Colonic mucosa (tissue), 4 donors: ENCODE data around the gene SMPD3. TPM values are rescaled to one million over a fixed set of nuclear protein-coding genes. Genes with fewer than 3 reads are reported as not detected.

Source experiments
- DNase-seq: peaks from one replicate; pipeline ENCODE4 v3.0.0-alpha.2; 2020
- H3K27ac ChIP-seq: fragments of 200-600 bp; one replicate; pipeline ENCODE4 v1.8.0; 2021
- H3K27me3 ChIP-seq: fragments of 200-600 bp; one replicate; pipeline ENCODE4 v1.8.0; 2021
- H3K36me3 ChIP-seq: fragments of 200-600 bp; one replicate; pipeline ENCODE4 v1.8.0; 2021
- H3K4me1 ChIP-seq: fragments of 200-600 bp; one replicate; pipeline ENCODE4 v1.8.0; 2021; ENCODE audit warnings: mild to moderate bottlenecking
- H3K4me3 ChIP-seq: fragments of 200-600 bp; one replicate; pipeline ENCODE4 v1.8.0; 2021
- H3K9ac ChIP-seq, 2 donors: one replicate each; pipeline ENCODE4 v1.7.0; 2013; ENCODE audit warnings: control low read depth in 2 of 2, low read depth in 2 of 2, low read length in 2 of 2
- H3K9me3 ChIP-seq: fragments of 200-600 bp; one replicate; pipeline ENCODE4 v1.8.0; 2021
- intact Hi-C: fragments of 100-400 bp; cut with DNase I; formaldehyde crosslinking; loops from one replicate; pipeline ENCODE4 v1.14.1; 2022
- total RNA-seq, 2 donors: library from RNA; stranded (reverse); fragmentation: NEBNext Ultra II Directional in 1 of 2; extraction: Animal tissue kit (Norgen Biotek cat#: 25700) in 1 of 2; gene quantifications; one replicate each; pipeline ENCODE4 v1.2.1, GENCODE V29; 2021
- TF ChIP-seq, protein P1 (sequence below): fragments of 200-600 bp; IDR thresholded peaks from one replicate; pipeline ENCODE4 v1.8.0; 2022; ENCODE audit warnings: antibody characterized with exemption, mild to moderate bottlenecking
- donor health status: healthy.
- donor health status: DM: no; HTN: no; CAD: no.
- donor health status: DM: no; HTN: no; CAD: no.

SMPD3 gene
- total RNA-seq, 2 donors from 2014 or later = 71.1 to 76.5 TPM

DNA sequence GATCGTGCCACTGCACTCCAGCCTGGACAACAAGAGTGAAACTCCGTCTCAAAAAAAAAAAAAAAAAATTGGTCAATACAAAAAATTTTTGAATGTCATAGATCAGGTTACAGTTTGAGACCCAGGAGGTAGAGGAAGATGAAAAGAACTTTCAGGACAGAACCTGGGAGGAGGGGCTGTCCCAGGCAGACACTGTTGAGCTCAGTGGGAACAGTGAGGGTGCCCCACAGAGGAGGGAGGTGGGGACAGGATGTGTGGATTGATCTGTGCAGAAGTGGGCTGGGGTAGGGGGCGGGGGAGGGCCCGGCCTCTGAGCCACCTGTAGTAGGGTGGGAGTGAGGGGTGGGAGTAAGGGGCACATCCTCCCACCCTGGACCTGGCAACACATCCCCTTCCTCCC, 79.1 kb downstream of the SMPD3 start:
- no peaks in the 10 kb centered on the region for H3K9me3 ChIP-seq
- H3K36me3 ChIP-seq = no peaks in the 10 kb centered on the region
- no peaks in the 10 kb centered on the region for H3K27me3 ChIP-seq
- no peaks in the 10 kb centered on the region for H3K4me1 ChIP-seq
- H3K9ac ChIP-seq = no peak overlapping the region
- no peak for DNase-seq
- H3K4me3 ChIP-seq = no peak overlapping the region
- H3K27ac ChIP-seq = no peak overlapping the region
- TF ChIP-seq, protein P1, sequence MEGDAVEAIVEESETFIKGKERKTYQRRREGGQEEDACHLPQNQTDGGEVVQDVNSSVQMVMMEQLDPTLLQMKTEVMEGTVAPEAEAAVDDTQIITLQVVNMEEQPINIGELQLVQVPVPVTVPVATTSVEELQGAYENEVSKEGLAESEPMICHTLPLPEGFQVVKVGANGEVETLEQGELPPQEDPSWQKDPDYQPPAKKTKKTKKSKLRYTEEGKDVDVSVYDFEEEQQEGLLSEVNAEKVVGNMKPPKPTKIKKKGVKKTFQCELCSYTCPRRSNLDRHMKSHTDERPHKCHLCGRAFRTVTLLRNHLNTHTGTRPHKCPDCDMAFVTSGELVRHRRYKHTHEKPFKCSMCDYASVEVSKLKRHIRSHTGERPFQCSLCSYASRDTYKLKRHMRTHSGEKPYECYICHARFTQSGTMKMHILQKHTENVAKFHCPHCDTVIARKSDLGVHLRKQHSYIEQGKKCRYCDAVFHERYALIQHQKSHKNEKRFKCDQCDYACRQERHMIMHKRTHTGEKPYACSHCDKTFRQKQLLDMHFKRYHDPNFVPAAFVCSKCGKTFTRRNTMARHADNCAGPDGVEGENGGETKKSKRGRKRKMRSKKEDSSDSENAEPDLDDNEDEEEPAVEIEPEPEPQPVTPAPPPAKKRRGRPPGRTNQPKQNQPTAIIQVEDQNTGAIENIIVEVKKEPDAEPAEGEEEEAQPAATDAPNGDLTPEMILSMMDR = no peak
- intact Hi-C loops = no loop called here

DNA sequence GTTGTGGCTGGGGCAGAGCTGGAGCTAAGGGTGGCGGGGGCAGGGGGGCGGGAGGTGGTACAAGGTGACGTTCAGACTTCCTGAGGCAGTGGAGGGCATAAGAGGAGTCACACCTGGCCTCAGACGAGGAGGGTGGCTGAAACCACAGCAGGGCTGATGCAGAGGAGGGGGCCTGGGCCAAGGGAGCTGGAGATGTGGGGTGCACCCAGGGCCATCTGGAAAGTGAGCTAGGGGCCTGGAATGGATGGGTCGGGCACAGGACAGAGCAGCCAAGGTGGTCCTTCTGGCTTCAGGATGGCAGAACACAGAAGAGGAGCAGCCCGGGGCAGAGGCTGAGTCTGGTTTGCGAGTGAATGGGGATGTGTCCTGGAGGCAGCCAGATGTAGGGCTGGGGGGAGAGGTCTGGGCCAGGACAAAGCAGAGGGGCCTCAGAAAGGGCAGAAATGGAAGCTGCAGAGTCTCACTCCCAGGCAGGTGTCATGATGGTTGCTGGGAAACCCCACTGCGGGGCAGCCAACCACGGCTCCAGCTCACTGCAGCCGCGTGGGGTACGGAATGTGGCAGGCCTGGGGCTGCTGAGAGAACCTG, 79.9 kb downstream of the SMPD3 start:
- Histone ChIP-seq H3K27me3 (no peaks in the 10 kb centered on the region), H3K36me3 (no peaks in the 10 kb centered on the region), H3K27ac (no peak overlapping the region), H3K4me1 (no peaks in the 10 kb centered on the region), H3K4me3 (no peak overlapping the region), H3K9me3 (no peaks in the 10 kb centered on the region), H3K9ac (no peak overlapping the region)
- intact Hi-C loops = no loop called here
- no peak for DNase-seq
- TF ChIP-seq, protein P1 = no peak

DNA sequence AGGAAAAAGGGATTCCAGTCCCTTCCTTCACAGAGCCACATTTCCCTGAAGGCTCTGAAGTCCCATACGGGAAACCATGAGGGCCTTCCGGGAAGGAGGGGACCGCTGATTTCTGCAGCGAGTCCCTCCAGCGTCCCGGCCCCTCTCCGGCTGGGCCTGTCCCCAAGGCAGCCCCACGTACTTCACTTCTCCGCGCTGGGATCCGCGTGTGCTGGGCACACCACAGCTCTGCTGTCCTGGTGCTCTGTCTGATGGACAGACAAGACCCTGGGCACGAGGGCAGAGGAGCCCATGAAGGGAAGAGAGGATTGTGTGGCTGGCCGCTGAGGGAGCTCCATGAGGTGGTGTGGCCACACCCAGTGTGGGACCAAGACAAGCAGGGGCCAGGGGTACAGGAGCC, 80.4 kb downstream of the SMPD3 start:
- H3K9ac ChIP-seq = no peak overlapping the region
- intact Hi-C loops = no loop called here
- no peaks in the 10 kb centered on the region for H3K27me3 ChIP-seq
- no peaks in the 10 kb centered on the region for H3K4me1 ChIP-seq
- no peaks in the 10 kb centered on the region for H3K9me3 ChIP-seq
- no peaks in the 10 kb centered on the region for H3K36me3 ChIP-seq
- no peak for DNase-seq
- no peak overlapping the region for H3K4me3 ChIP-seq
- H3K27ac ChIP-seq = no peak overlapping the region
- TF ChIP-seq, protein P1 = no peak

DNA sequence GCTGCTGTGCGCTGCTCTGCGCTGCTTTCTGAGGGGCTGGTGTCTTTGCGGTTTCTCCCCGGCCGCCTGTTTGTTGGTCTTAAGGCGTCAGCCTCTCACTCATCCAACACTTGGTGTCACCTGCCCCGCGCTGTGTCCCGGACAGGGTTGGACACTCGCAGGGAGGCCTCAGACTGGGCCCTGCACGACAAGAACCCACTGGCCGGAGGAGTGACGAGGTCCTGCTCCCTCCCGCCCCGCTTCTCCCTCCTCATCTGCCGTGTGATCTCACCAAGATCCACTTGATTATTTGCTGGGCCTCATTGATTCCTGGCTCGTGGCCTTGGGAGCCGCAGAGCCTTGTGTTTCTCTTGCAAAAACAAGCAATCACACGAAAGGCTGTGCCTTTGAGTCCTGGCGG, 80.9 kb downstream of the SMPD3 start:
- TF ChIP-seq, protein P1 = no peak
- Histone ChIP-seq H3K9me3 (no peaks in the 10 kb centered on the region), H3K27me3 (no peaks in the 10 kb centered on the region), H3K36me3 (no peaks in the 10 kb centered on the region), H3K4me3 (no peak overlapping the region), H3K9ac (no peak overlapping the region), H3K27ac (no peak overlapping the region), H3K4me1 (no peaks in the 10 kb centered on the region)
- intact Hi-C loops = no loop called here
- DNase-seq = no peak

DNA sequence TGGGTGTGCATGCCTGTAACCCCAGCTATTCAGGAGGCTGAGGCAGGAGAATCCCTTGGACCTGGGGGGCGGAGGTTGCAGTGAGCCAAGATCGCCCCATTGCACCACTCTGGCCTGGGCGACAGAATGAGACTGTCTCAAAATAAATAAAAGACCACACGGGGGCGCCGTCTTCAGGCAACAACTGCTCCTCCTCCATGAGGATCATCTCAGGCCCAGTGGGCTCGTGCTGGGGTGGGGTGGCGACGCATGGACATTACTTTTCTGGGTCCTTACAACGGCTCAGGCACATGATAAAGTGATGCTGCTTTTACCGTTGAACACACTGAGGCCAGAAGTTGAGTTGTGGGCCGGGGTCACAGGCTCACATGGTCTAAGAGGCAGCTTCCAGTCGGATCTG, 81.3 kb downstream of the SMPD3 start:
- intact Hi-C loops = no loop called here
- Histone ChIP-seq H3K4me1 (no peaks in the 10 kb centered on the region), H3K27ac (no peak overlapping the region), H3K4me3 (no peak overlapping the region), H3K36me3 (no peaks in the 10 kb centered on the region), H3K9me3 (no peaks in the 10 kb centered on the region), H3K9ac (no peak overlapping the region), H3K27me3 (no peaks in the 10 kb centered on the region)
- peak; percentile 72 for DNase-seq
- TF ChIP-seq, protein P1 = peak; percentile 47
